Breast epithelium (tissue), 4 donors: Measurements from ENCODE around the gene SLC37A1. TPM values are rescaled to one million over a fixed set of nuclear protein-coding genes. Genes with fewer than 3 reads are reported as not detected.

ENCODE experiments used
- DNase-seq, 2 donors: peaks; one replicate each; pipeline ENCODE4 v3.0.0-alpha.2; 2019; ENCODE audit warnings: low spot score in 2 of 2
- H3K27ac ChIP-seq, 2 donors: fragments of 200-600 bp; sonication (generic) in 1 of 2; one replicate each; pipeline ENCODE4 v1.5.1; 2016 to 2019; ENCODE audit warnings: mild to moderate bottlenecking in 1 of 2
- H3K27me3 ChIP-seq, 2 donors: fragments of 200-600 bp; sonication (generic) in 1 of 2; one replicate each; pipeline versions ENCODE4 v1.5.1 to v1.6.0; 2017 to 2019; ENCODE audit warnings: control low read depth in 1 of 2, mild to moderate bottlenecking in 1 of 2
- H3K36me3 ChIP-seq: fragments of 200-600 bp; one replicate; pipeline ENCODE4 v1.5.1; 2019
- H3K4me1 ChIP-seq, 2 donors: fragments of 200-600 bp; sonication (generic); one replicate each; pipeline ENCODE4 v1.5.1; 2016 to 2019; ENCODE audit warnings: control low read depth in 1 of 2
- H3K4me3 ChIP-seq, 3 donors: fragments of 200-600 bp; sonication (generic); 1 replicate in 2 of 3; 2 replicates in 1 of 3; pipeline ENCODE4 v1.5.1; 2016 to 2019; ENCODE audit warnings: mild to moderate bottlenecking in 3 of 3, moderate library complexity in 2 of 3
- H3K9me3 ChIP-seq, 2 donors: fragments of 200-600 bp; sonication (generic) in 1 of 2; one replicate each; pipeline ENCODE4 v1.5.1; 2016 to 2019; ENCODE audit warnings: control low read depth in 1 of 2
- POLR2A ChIP-seq: fragments of 450-650 bp; IDR thresholded peaks from one replicate; pipeline ENCODE4 v1.6.1; 2016; ENCODE audit warnings: antibody characterized with exemption, mild to moderate bottlenecking, moderate library complexity
- POLR2AphosphoS5 ChIP-seq, 3 donors: sonication (generic); formaldehyde crosslinking; IDR thresholded peaks; one replicate each; pipeline ENCODE4 v1.6.1; 2017; ENCODE audit warnings: antibody characterized with exemption in 3 of 3
- intact Hi-C: fragments of 100-400 bp; cut with DNase I; formaldehyde crosslinking; loops from one replicate; pipeline ENCODE4 v1.15.1; 2023; ENCODE audit warnings: low total_unique reads
- total RNA-seq, 3 donors: library from RNA; depleted of rRNA; stranded (reverse); fragments of >200 nt; gene quantifications; one replicate each; pipeline ENCODE4 v1.1.0, GENCODE V29; 2016
- TF ChIP-seq, protein P1 (sequence below), 3 donors: fragments of 450-650 bp; IDR thresholded peaks; one replicate each; pipeline ENCODE4 v1.5.1; 2016 to 2017; ENCODE audit warnings: antibody characterized with exemption in 3 of 3, mild to moderate bottlenecking in 3 of 3, moderate library complexity in 3 of 3

SLC37A1 gene
- total RNA-seq, 3 donors from 2014 or later, result 7.5 to 18.4 (median 18.4) TPM

DNA sequence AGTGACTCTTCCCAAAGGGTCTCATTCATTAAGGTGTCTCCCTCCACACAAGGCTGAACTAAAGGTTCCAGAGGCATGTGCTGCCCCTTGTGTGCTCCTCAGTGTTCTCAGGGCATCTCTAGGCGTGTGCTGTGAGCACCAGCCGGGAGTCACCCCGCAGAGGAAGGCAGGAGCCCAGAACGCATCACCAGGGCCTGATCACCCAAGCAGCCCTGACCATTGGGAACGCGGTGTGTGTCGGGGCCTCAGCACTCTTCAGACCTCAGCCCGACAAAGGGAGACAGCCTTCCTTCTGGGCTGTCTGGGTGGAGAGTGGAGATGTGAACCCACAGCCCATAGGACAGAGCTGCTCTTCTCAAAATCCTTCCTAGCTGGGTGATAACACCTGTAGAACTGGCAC, 9.1 kb downstream of the SLC37A1 start:
- no peak overlapping the region for H3K4me3 ChIP-seq
- no peak for DNase-seq
- TF ChIP-seq, protein P1, sequence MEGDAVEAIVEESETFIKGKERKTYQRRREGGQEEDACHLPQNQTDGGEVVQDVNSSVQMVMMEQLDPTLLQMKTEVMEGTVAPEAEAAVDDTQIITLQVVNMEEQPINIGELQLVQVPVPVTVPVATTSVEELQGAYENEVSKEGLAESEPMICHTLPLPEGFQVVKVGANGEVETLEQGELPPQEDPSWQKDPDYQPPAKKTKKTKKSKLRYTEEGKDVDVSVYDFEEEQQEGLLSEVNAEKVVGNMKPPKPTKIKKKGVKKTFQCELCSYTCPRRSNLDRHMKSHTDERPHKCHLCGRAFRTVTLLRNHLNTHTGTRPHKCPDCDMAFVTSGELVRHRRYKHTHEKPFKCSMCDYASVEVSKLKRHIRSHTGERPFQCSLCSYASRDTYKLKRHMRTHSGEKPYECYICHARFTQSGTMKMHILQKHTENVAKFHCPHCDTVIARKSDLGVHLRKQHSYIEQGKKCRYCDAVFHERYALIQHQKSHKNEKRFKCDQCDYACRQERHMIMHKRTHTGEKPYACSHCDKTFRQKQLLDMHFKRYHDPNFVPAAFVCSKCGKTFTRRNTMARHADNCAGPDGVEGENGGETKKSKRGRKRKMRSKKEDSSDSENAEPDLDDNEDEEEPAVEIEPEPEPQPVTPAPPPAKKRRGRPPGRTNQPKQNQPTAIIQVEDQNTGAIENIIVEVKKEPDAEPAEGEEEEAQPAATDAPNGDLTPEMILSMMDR (IDR thresholded peaks at IDR 0.05), result no peak
- H3K36me3 ChIP-seq, result no peaks in the 10 kb centered on the region
- peak overlapping the region in 1 of 2 donors; percentile 76 for H3K27ac ChIP-seq
- H3K9me3 ChIP-seq, result no peaks in the 10 kb centered on the region
- H3K4me1 ChIP-seq, result peaks cover 0 to 9% of the 10 kb centered on the region in 2 donors
- intact Hi-C loops, result no loop called here
- H3K27me3 ChIP-seq, result no peaks in the 10 kb centered on the region

DNA sequence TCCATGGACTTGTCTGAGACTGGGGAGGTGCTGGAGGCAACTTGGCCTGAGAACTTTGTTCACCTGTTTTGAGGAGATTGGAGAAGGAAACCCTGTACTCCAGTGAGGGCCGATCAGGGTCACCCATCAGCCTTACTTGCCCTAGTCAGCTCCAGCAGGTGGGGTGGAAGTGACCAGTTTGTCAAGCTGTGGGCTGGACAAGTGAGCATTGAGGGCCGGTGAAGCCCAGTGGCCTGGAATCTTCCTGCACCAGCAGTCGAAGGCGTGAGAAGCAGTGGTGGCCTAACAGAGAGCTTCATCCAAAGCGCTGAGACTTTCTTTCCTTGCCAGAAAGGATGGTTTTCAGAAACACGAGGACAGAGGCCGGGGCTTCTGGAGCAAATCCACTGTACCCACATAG, 9.6 kb downstream of the SLC37A1 start:
- no peak for DNase-seq
- Histone ChIP-seq H3K36me3 (no peaks in the 10 kb centered on the region), H3K4me3 (no peak overlapping the region), H3K27me3 (no peaks in the 10 kb centered on the region), H3K4me1 (peaks cover 0 to 8% of the 10 kb centered on the region in 2 donors), H3K9me3 (no peaks in the 10 kb centered on the region), H3K27ac (peak overlapping the region; percentile 76 to 86)
- TF ChIP-seq POLR2AphosphoS5 (IDR thresholded peaks at IDR 0.05), result no peak
- no peak for TF ChIP-seq POLR2A
- TF ChIP-seq, protein P1 (IDR thresholded peaks at IDR 0.05), result no peak
- intact Hi-C loops, result no loop called here

DNA sequence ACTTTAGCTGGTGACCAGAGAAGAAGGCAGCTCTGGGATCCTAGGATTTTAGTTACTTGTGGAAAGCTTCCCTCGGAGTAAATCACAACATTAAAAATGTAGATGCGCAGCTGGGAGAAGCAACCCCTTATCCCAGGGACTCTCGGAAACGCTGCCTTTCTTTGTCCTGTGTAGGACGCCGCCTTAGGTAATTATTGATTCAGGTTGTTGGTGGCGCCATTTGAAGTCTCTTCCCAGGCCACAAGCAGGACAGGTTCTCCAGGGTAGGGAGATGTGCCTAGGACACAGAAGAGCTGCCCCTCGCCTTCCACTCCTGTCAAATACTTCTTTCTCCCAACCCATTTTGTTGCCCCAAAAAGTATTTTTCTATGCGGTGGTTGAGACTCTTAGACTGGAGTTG, 10.3 kb downstream of the SLC37A1 start:
- Histone ChIP-seq H3K4me1 (peaks cover 0 to 4% of the 10 kb centered on the region in 2 donors), H3K27ac (peak overlapping the region; percentile 76 to 86), H3K4me3 (peak overlapping the region in 1 of 3 donors; percentile 47), H3K36me3 (no peaks in the 10 kb centered on the region), H3K9me3 (no peaks in the 10 kb centered on the region), H3K27me3 (no peaks in the 10 kb centered on the region)
- no peak for DNase-seq
- no peak for TF ChIP-seq POLR2A
- TF ChIP-seq, protein P1 (IDR thresholded peaks at IDR 0.05), result no peak
- TF ChIP-seq POLR2AphosphoS5 (IDR thresholded peaks at IDR 0.05), result no peak
- intact Hi-C loops, result no loop called here

DNA sequence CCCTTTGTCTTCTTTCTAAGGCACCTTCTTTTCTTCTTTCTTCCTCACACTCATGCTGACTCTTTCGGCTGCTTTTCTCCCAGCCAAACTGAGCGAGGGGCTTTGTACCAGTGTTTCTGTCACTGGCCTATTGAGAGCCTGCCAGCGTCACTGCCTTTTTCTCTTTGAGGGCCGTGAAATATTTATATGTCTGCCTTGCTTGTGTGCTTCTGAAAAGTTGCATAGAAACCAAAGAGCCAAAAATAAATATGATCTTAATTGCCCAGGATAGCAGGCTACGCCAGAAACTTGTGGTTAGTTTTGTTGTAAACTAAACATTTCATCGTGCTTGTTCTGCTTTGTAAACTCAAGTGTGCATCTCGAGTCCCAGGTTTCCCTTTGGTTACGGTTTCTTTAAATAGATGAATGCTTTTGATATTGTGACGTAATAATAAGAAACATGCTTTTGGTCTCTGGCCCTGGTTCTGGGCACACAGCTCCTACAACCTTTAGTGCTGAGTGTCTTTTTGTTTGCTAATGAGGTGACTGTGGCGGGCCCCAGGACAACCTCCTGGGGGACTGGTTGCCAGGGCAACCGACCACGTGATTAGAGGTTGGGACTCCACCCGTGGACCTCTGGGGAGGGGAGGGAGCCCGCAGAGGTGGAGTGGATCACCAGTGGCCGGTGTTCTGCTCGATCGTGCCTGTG, 10.8 kb downstream of the SLC37A1 start:
- peak; percentile 74 to 75 for DNase-seq
- peak overlapping the region; percentile 11 to 47 (median 26) for H3K4me3 ChIP-seq
- peaks cover 0 to 4% of the 10 kb centered on the region in 2 donors for H3K4me1 ChIP-seq
- no peaks in the 10 kb centered on the region for H3K36me3 ChIP-seq
- H3K27ac ChIP-seq, result peak overlapping the region; percentile 76 to 86
- H3K27me3 ChIP-seq, result no peaks in the 10 kb centered on the region
- intact Hi-C loops, result no loop called here
- no peaks in the 10 kb centered on the region for H3K9me3 ChIP-seq
- TF ChIP-seq POLR2A, result no peak
- TF ChIP-seq, protein P1 (IDR thresholded peaks at IDR 0.05), result no peak
- TF ChIP-seq POLR2AphosphoS5 (IDR thresholded peaks at IDR 0.05), result peak in 1 of 3 donors; percentile 14

DNA sequence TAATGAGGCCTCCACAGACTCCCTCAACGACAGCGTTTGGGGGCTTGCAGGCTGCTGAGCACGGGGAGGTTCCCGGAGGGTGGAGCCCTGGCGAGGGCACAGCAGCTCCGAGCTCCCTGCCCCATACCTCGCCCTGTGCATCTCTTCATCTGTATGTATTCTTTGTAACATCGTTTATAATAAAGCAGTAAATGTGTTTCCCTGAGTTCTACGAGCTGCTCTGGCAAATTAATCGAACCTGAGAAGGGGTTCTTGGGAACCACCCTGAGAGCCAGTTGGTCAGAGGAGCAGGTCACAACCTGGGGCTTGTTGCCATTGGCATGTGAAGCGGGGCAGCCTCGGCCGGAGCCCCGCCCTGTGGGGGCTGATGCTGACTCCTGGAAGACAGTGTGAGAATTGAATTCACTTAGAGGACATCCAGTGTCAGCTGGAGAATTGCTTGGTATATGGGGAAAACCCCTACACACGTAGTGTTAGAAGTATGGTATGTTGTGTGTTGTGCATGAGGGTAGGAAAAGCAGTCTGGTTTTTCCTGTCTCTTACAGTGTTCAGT, 11.5 kb downstream of the SLC37A1 start:
- no peaks in the 10 kb centered on the region for H3K9me3 ChIP-seq
- H3K4me1 ChIP-seq, result peaks cover 0 to 4% of the 10 kb centered on the region in 2 donors
- peak overlapping the region; percentile 76 to 86 for H3K27ac ChIP-seq
- H3K27me3 ChIP-seq, result no peaks in the 10 kb centered on the region
- H3K4me3 ChIP-seq, result peak overlapping the region; percentile 11 to 47 (median 26)
- TF ChIP-seq POLR2A (no peak), POLR2AphosphoS5 (IDR thresholded peaks at IDR 0.05) (peak in 1 of 3 donors; percentile 3)
- DNase-seq, result no peak
- intact Hi-C loops, result no loop called here
- H3K36me3 ChIP-seq, result no peaks in the 10 kb centered on the region
